Peyer's patch (tissue), 4 donors: ENCODE data around the gene DFFB. TPM values are rescaled to one million over a fixed set of nuclear protein-coding genes. Genes with fewer than 3 reads are reported as not detected.

ENCODE experiments used
- DNase-seq, 3 donors: peaks; one replicate each; pipeline ENCODE4 v3.0.0-alpha.2; 2017 to 2019
- H3K27ac ChIP-seq, 4 donors: fragments of 200-600 bp; sonication (generic); one replicate each; pipeline ENCODE4 v1.5.1; 2016 to 2019
- H3K27me3 ChIP-seq, 2 donors: fragments of 200-600 bp; sonication (generic); one replicate each; pipeline ENCODE4 v1.5.1; 2019
- H3K36me3 ChIP-seq, 3 donors: fragments of 200-600 bp; sonication (generic); one replicate each; pipeline ENCODE4 v1.5.1; 2016 to 2019
- H3K4me1 ChIP-seq, 4 donors: fragments of 200-600 bp; sonication (generic); one replicate each; pipeline ENCODE4 v1.5.1; 2016 to 2019
- H3K4me3 ChIP-seq, 4 donors: fragments of 200-600 bp; sonication (generic); 1 replicate in 3 of 4; 2 replicates in 1 of 4; pipeline ENCODE4 v1.5.1; 2016 to 2019; ENCODE audit warnings: mild to moderate bottlenecking in 1 of 4
- H3K9me3 ChIP-seq, 4 donors: fragments of 200-600 bp; sonication (generic); one replicate each; pipeline ENCODE4 v1.5.1; 2016 to 2019; ENCODE audit warnings: mild to moderate bottlenecking in 1 of 4
- CTCF ChIP-seq, 6 experiments: fragments of 450-650 bp in 4 of 6; fragments of 200-600 bp in 2 of 6; sonication (generic) in 1 of 6; IDR thresholded peaks; one replicate each; pipeline ENCODE4 v1.5.1; 2017 to 2019; ENCODE audit warnings: antibody characterized with exemption in 6 of 6, mild to moderate bottlenecking in 3 of 6, moderate library complexity in 1 of 6
- POLR2A ChIP-seq, 2 donors: fragments of 450-650 bp; IDR thresholded peaks; one replicate each; pipeline ENCODE4 v1.5.1; 2017; ENCODE audit warnings: antibody characterized with exemption in 2 of 2, mild to moderate bottlenecking in 2 of 2, moderate library complexity in 2 of 2
- total RNA-seq, 4 donors: library from RNA; depleted of rRNA; stranded (reverse); fragments of >200 nt; gene quantifications; one replicate each; pipeline ENCODE4 v1.1.0, GENCODE V29; 2016

DFFB gene
- total RNA-seq, 4 donors from 2014 or later: 6.8 to 22.8 (median 13.7) TPM

GRCh38 chr1:3820316-3820715 lies 37.0 kb upstream of the DFFB start:
- peaks cover 0 to 57% (median 0%) of the 10 kb centered on the region in 3 donors for H3K36me3 ChIP-seq
- H3K4me3 ChIP-seq: no peak overlapping the region
- H3K9me3 ChIP-seq: no peaks in the 10 kb centered on the region
- H3K27me3 ChIP-seq: no peaks in the 10 kb centered on the region
- no peak for TF ChIP-seq CTCF (IDR thresholded peaks at IDR 0.05)
- H3K27ac ChIP-seq: no peak overlapping the region
- H3K4me1 ChIP-seq: no peaks in the 10 kb centered on the region
- DNase-seq: no peak

- Histone ChIP-seq H3K36me3 (peaks cover 0 to 59% (median 0%) of the 10 kb centered on the region in 3 donors), H3K27me3 (no peaks in the 10 kb centered on the region), H3K9me3 (no peaks in the 10 kb centered on the region), H3K4me3 (no peak overlapping the region), H3K27ac (no peak overlapping the region), H3K4me1 (no peaks in the 10 kb centered on the region)
- DNase-seq: no peak
- TF ChIP-seq POLR2A (IDR thresholded peaks at IDR 0.05) (no peak), CTCF (IDR thresholded peaks at IDR 0.05) (no peak)
Observed at GRCh38 chr1:3821004-3821403, 36.3 kb upstream of the DFFB start.

- no peak for DNase-seq
- Histone ChIP-seq H3K27me3 (no peaks in the 10 kb centered on the region), H3K9me3 (no peaks in the 10 kb centered on the region), H3K4me3 (no peak overlapping the region), H3K27ac (no peak overlapping the region), H3K36me3 (peaks cover 0 to 61% (median 0%) of the 10 kb centered on the region in 3 donors), H3K4me1 (no peaks in the 10 kb centered on the region)
- TF ChIP-seq CTCF (IDR thresholded peaks at IDR 0.05) (no peak), POLR2A (IDR thresholded peaks at IDR 0.05) (no peak)
Observed at GRCh38 chr1:3821447-3821846, 35.8 kb upstream of the DFFB start.

GRCh38 chr1:3821908-3822307 lies 35.4 kb upstream of the DFFB start:
- Histone ChIP-seq H3K4me3 (no peak overlapping the region), H3K4me1 (no peaks in the 10 kb centered on the region), H3K36me3 (peaks cover 0 to 66% (median 0%) of the 10 kb centered on the region in 3 donors), H3K9me3 (no peaks in the 10 kb centered on the region), H3K27me3 (no peaks in the 10 kb centered on the region), H3K27ac (no peak overlapping the region)
- TF ChIP-seq CTCF (IDR thresholded peaks at IDR 0.05) (no peak), POLR2A (IDR thresholded peaks at IDR 0.05) (no peak)
- DNase-seq: no peak

GRCh38 chr1:3822421-3822820 lies 34.9 kb upstream of the DFFB start:
- Histone ChIP-seq H3K27ac (no peak overlapping the region), H3K9me3 (no peaks in the 10 kb centered on the region), H3K4me3 (no peak overlapping the region), H3K36me3 (peaks cover 0 to 71% (median 0%) of the 10 kb centered on the region in 3 donors), H3K4me1 (no peaks in the 10 kb centered on the region), H3K27me3 (no peaks in the 10 kb centered on the region)
- no peak for DNase-seq
- TF ChIP-seq POLR2A (IDR thresholded peaks at IDR 0.05) (no peak), CTCF (IDR thresholded peaks at IDR 0.05) (no peak)

GRCh38 chr1:3824650-3825049 lies 32.6 kb upstream of the DFFB start:
- TF ChIP-seq CTCF (IDR thresholded peaks at IDR 0.05) (no peak), POLR2A (IDR thresholded peaks at IDR 0.05) (no peak)
- DNase-seq: no peak
- Histone ChIP-seq H3K4me3 (no peak overlapping the region), H3K27me3 (no peaks in the 10 kb centered on the region), H3K27ac (no peak overlapping the region), H3K4me1 (no peaks in the 10 kb centered on the region), H3K36me3 (peaks cover 0 to 91% (median 0%) of the 10 kb centered on the region in 3 donors), H3K9me3 (no peaks in the 10 kb centered on the region)
